Gastrocnemius medialis (tissue), 4 donors: ENCODE measurements around the gene EFEMP1.

Experiments
- POLR2A ChIP-seq, 2 donors: fragments of 450-650 bp; IDR thresholded peaks; one replicate each; pipeline ENCODE4 v1.6.1; 2017; ENCODE audit warnings: antibody characterized with exemption in 2 of 2, mild to moderate bottlenecking in 2 of 2, moderate library complexity in 2 of 2
- TF ChIP-seq, protein P1 (sequence below), 5 experiments: fragments of 450-650 bp in 3 of 5; fragments of 200-600 bp in 2 of 5; sonication (generic) in 2 of 5; IDR thresholded peaks in 4 of 5; conservative IDR thresholded peaks in 1 of 5; 1 replicate in 4 of 5; 2 replicates in 1 of 5; pipeline ENCODE4 v1.5.1; 2016 to 2019; ENCODE audit warnings: antibody characterized with exemption in 5 of 5, mild to moderate bottlenecking in 3 of 5, moderate library complexity in 3 of 5

DNA sequence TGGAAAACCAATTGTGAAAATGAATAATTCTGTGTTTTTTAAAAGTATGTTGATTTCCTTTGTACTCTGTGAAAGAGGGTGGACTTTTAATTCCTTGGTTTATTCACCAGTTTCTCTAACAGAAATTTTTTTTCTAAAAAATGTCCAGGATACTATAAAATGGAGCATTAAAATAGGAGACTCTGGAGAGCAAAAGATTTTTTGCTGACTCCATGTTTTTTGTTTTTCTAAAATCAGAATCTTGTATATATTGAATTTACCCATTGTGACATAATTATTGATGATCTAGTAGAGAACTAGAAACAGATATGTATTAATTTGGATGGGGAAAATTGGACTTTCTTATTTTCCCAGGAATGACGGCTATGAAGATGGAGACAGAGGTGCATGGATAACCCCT lies 23.2 kb upstream of the EFEMP1 start:
- TF ChIP-seq, protein P1, sequence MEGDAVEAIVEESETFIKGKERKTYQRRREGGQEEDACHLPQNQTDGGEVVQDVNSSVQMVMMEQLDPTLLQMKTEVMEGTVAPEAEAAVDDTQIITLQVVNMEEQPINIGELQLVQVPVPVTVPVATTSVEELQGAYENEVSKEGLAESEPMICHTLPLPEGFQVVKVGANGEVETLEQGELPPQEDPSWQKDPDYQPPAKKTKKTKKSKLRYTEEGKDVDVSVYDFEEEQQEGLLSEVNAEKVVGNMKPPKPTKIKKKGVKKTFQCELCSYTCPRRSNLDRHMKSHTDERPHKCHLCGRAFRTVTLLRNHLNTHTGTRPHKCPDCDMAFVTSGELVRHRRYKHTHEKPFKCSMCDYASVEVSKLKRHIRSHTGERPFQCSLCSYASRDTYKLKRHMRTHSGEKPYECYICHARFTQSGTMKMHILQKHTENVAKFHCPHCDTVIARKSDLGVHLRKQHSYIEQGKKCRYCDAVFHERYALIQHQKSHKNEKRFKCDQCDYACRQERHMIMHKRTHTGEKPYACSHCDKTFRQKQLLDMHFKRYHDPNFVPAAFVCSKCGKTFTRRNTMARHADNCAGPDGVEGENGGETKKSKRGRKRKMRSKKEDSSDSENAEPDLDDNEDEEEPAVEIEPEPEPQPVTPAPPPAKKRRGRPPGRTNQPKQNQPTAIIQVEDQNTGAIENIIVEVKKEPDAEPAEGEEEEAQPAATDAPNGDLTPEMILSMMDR (IDR thresholded peaks at IDR 0.05 in 4 of 5, conservative IDR thresholded peaks at IDR 0.05 in 1 of 5), result no peak
- TF ChIP-seq POLR2A (IDR thresholded peaks at IDR 0.05), result no peak
